DOHH2 (cell line): Measurements from ENCODE around the gene KRT27.

Source experiments
- EZH2phosphoT487 ChIP-seq: fragments of 200-600 bp; sonication (generic); IDR thresholded peaks from 2 replicates; pipeline ENCODE4 v1.6.1; 2017; ENCODE audit warnings: borderline replicate concordance, mild to moderate bottlenecking, antibody characterized with exemption, low read length, moderate library complexity, mixed read lengths
- TF ChIP-seq, protein P1 (sequence below): fragments of 200-600 bp; sonication (generic); IDR thresholded peaks from one replicate; pipeline ENCODE4 v1.5.1; 2014; ENCODE audit warnings: antibody characterized with exemption, mild to moderate bottlenecking, low read depth, low read length; ENCODE audit not compliant: poor library complexity, severe bottlenecking

DNA sequence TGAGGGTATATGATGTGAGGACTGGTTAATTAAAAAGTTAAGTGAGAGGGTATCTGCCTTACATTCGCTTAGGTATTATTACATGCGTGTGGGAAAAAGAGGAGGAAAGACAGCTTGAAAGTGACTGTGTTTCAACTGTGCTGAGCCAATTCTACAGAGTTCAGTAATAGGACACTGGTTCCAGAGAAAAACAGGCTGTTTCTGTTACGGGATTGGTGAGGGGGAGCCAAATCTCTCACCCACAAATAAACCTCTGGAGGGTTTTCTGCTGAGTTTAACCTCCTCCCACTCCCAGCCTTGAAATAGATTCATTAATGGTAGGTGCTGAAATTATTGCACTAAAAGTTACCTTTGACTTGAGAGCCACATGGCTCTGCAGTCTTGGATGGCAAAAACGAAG lies 6.4 kb downstream of the KRT27 start:
- TF ChIP-seq, protein P1, sequence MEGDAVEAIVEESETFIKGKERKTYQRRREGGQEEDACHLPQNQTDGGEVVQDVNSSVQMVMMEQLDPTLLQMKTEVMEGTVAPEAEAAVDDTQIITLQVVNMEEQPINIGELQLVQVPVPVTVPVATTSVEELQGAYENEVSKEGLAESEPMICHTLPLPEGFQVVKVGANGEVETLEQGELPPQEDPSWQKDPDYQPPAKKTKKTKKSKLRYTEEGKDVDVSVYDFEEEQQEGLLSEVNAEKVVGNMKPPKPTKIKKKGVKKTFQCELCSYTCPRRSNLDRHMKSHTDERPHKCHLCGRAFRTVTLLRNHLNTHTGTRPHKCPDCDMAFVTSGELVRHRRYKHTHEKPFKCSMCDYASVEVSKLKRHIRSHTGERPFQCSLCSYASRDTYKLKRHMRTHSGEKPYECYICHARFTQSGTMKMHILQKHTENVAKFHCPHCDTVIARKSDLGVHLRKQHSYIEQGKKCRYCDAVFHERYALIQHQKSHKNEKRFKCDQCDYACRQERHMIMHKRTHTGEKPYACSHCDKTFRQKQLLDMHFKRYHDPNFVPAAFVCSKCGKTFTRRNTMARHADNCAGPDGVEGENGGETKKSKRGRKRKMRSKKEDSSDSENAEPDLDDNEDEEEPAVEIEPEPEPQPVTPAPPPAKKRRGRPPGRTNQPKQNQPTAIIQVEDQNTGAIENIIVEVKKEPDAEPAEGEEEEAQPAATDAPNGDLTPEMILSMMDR = no peak
- TF ChIP-seq EZH2phosphoT487 = no peak
